UCSD-AML1 (cell line): ENCODE measurements around the gene CCDC12.

Experiments
- DNase-seq: peaks from one replicate; lab custom pipeline; 2025; ENCODE audit not compliant: unreplicated experiment; lab: John Stamatoyannopoulos, UW

The CCDC12 gene

GRCh38 chr3:46976326-46977190 lies at the start of gene CCDC12:
CCDC12 (minus strand) TSS chr3:46976745; CDS start chr3:46976732, 13 bp downstream.
- peak; percentile 94 for DNase-seq

- DNase-seq, result no peak
Observed at GRCh38 chr3:47024932-47025331, 48.4 kb upstream of the CCDC12 start.

GRCh38 chr3:47022641-47023071 lies 46.1 kb upstream of the CCDC12 start:
- DNase-seq, result no peak

GRCh38 chr3:47020311-47020710 lies 43.8 kb upstream of the CCDC12 start:
- DNase-seq, result no peak

- no peak for DNase-seq
Observed at GRCh38 chr3:47019201-47019600, 42.7 kb upstream of the CCDC12 start.

- DNase-seq, result no peak
Observed at GRCh38 chr3:47018269-47018611, 41.7 kb upstream of the CCDC12 start.

GRCh38 chr3:47017504-47018268 lies 41.1 kb upstream of the CCDC12 start:
- no peak for DNase-seq

- peak; percentile 65 for DNase-seq
Observed at GRCh38 chr3:47016934-47017435, 40.4 kb upstream of the CCDC12 start.

- no peak for DNase-seq
Observed at GRCh38 chr3:47016086-47016933, 39.8 kb upstream of the CCDC12 start.

GRCh38 chr3:47015151-47015550 lies 38.6 kb upstream of the CCDC12 start:
- DNase-seq, result no peak

- no peak for DNase-seq
Observed at GRCh38 chr3:47014036-47014435, 37.5 kb upstream of the CCDC12 start.

GRCh38 chr3:47013231-47013630 lies 36.7 kb upstream of the CCDC12 start:
- DNase-seq, result no peak

- DNase-seq, result no peak
Observed at GRCh38 chr3:47012342-47013230, 36.0 kb upstream of the CCDC12 start.

- DNase-seq, result no peak
Observed at GRCh38 chr3:47011371-47011770, 34.8 kb upstream of the CCDC12 start.

GRCh38 chr3:47010910-47011309 lies 34.4 kb upstream of the CCDC12 start:
- DNase-seq, result no peak

GRCh38 chr3:47010111-47010712 lies 33.7 kb upstream of the CCDC12 start:
- no peak for DNase-seq

GRCh38 chr3:47009225-47010110 lies 32.9 kb upstream of the CCDC12 start:
- no peak for DNase-seq

- DNase-seq, result no peak
Observed at GRCh38 chr3:47008851-47009224, 32.3 kb upstream of the CCDC12 start.
